Caco-2 (cell line): Measurements from ENCODE around the gene COL4A2. TPM values are rescaled to one million over a fixed set of nuclear protein-coding genes. Genes with fewer than 3 reads are reported as not detected.

Source experiments
- BruUV-seq: library from RNA; stranded (reverse); fragments of 400-500 nt; replicated peaks from 2 replicates; lab custom pipeline; 2021; lab: Mats Ljungman, UMichigan
- CTCF ChIA-PET: fragments of 300-600 bp; sonication (Branson Sonifier 250); formaldehyde crosslinking; loops from one replicate; lab custom pipeline; 2022; ENCODE audit warnings: antibody characterized with exemption; lab: Charles Lee
- POLR2A ChIA-PET: fragments of 300-600 bp; sonication (Branson Sonifier 250); formaldehyde crosslinking; loops from one replicate; lab custom pipeline; 2022; ENCODE audit warnings: antibody characterized with exemption; lab: Charles Lee
- DNase-seq, 2 experiments: peaks; one replicate each; pipeline versions ENCODE4 v3.0.0 to v3.0.0-alpha.2; 2020 to 2022
- H3K27me3 ChIP-seq: replicated peaks from 2 replicates; pipeline ENCODE4 v1.6.0; 2011; ENCODE audit warnings: low read length; ENCODE audit not compliant: control insufficient read depth, insufficient read depth
- H3K36me3 ChIP-seq: 2 replicates; pipeline ENCODE4 v1.5.1; 2011; ENCODE audit warnings: low read length; ENCODE audit not compliant: control insufficient read depth, insufficient read depth
- H3K4me1 ChIP-seq: fragments of 250-450 bp; sonication (Bioruptor Pico); 2 replicates; pipeline ENCODE4 v1.5.1; 2020; ENCODE audit warnings: mild to moderate bottlenecking
- H3K4me3 ChIP-seq: 2 replicates; pipeline ENCODE4 v1.5.1; 2011; ENCODE audit warnings: low read depth, mild to moderate bottlenecking, control low read depth, low read length
- H3K9me3 ChIP-seq: fragments of 250-450 bp; sonication (Bioruptor Pico); 2 replicates; pipeline ENCODE4 v1.5.1; 2020; ENCODE audit warnings: mild to moderate bottlenecking, moderate library complexity
- H3K27ac Mint-ChIP-seq: one replicate; pipeline ENCODE4 v1.8.0; 2022; ENCODE audit warnings: mixed read lengths; ENCODE audit not compliant: unreplicated experiment
- H3K27me3 Mint-ChIP-seq: one replicate; pipeline ENCODE4 v1.8.0; 2022; ENCODE audit warnings: mixed read lengths; ENCODE audit not compliant: insufficient read depth, unreplicated experiment
- H3K36me3 Mint-ChIP-seq: one replicate; pipeline ENCODE4 v1.8.0; 2022; ENCODE audit warnings: mild to moderate bottlenecking, mixed read lengths; ENCODE audit not compliant: insufficient read depth, unreplicated experiment
- H3K4me1 Mint-ChIP-seq: one replicate; pipeline ENCODE4 v1.8.0; 2022; ENCODE audit warnings: low read depth, mixed read lengths; ENCODE audit not compliant: unreplicated experiment
- H3K4me3 Mint-ChIP-seq: one replicate; pipeline ENCODE4 v1.8.0; 2022; ENCODE audit warnings: mild to moderate bottlenecking, moderate library complexity, mixed read lengths; ENCODE audit not compliant: unreplicated experiment
- H3K9me3 Mint-ChIP-seq: one replicate; pipeline ENCODE4 v1.8.0; 2022; ENCODE audit warnings: mixed read lengths; ENCODE audit not compliant: unreplicated experiment
- CTCF ChIP-seq, 2 experiments: fragments of 200-600 bp in 1 of 2; IDR thresholded peaks; 1 replicate in 1 of 2; 2 replicates in 1 of 2; pipeline versions ENCODE4 v1.5.1 to v1.8.0; 2011 to 2022; ENCODE audit warnings: antibody characterized with exemption in 1 of 2, control low read depth in 1 of 2, inconsistent platforms in 1 of 2, low read depth in 1 of 2, low read length in 1 of 2, mild to moderate bottlenecking in 1 of 2, moderate library complexity in 1 of 2; ENCODE audit not compliant: insufficient read depth in 1 of 2, severe bottlenecking in 1 of 2, unreplicated experiment in 1 of 2
- intact Hi-C: fragments of 100-400 bp; cut with micrococcal nuclease; formaldehyde crosslinking; loops from one replicate; pipeline ENCODE4 v1.10.0; 2022; ENCODE audit not compliant: unreplicated experiment
- total RNA-seq: library from RNA; stranded (reverse); gene quantifications from 2 replicates; pipeline ENCODE4 v1.2.3, GENCODE V29; 2022

The COL4A2 gene
- total RNA-seq, 1 experiment from 2014 or later = 19.2 TPM

GRCh38 chr13:110436276-110436675 lies 129.2 kb downstream of the COL4A2 start:
- POLR2A ChIA-PET = no interaction called here

DNA sequence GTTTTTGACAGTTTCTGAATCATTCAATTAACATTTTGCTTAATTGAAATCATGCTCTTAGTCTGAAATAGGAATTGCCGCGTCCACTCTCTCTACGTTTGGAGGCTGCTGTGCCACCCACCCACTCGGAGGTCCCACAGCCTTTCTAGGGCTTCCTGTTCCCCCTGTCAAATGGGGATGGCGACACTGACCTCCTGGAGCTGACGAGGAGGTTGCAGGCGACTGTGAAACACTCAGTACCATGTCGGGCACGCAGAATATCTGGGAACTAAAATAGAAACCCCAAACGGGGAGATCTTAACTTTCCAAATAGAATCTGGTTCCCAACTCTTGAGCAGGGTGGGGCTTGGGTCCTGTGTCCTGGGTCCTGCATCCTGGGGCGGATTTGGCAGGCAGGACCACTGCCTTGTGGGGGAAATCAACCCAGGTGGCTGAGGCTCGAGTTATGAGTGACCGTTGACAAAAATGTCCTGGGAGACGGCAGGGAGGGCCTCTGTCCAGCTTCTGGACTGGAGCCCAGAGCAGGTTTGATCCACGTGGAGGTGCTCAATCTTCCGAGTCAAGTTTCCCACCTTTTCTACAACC lies 129.8 kb downstream of the COL4A2 start:
- no peaks in the 10 kb centered on the region for H3K27me3 ChIP-seq
- H3K4me1 ChIP-seq = peaks cover 10% of the 10 kb centered on the region
- intact Hi-C loops = no loop called here
- Mint-ChIP-seq H3K4me3 (no peak overlapping the region), H3K36me3 (no peaks in the 10 kb centered on the region), H3K27me3 (no peaks in the 10 kb centered on the region), H3K4me1 (no peaks in the 10 kb centered on the region), H3K27ac (no peak overlapping the region), H3K9me3 (no peaks in the 10 kb centered on the region)
- no peak for TF ChIP-seq CTCF (IDR thresholded peaks at IDR 0.05; ENCODE audit: insufficient read depth in 1 of 2, low read depth in 1 of 2, low read length in 1 of 2, severe bottlenecking in 1 of 2, unreplicated experiment in 1 of 2)
- no peak overlapping the region for H3K4me3 ChIP-seq
- BruUV-seq = no TSS peak
- ChIA-PET POLR2A (no interaction called here), CTCF (no interaction called here)
- no peaks in the 10 kb centered on the region for H3K36me3 ChIP-seq
- no peaks in the 10 kb centered on the region for H3K9me3 ChIP-seq
- DNase-seq = no peak

More at GRCh38 chr13:110436276-110436675, 129.2 kb downstream of the COL4A2 start:
- TF ChIP-seq CTCF (IDR thresholded peaks at IDR 0.05; ENCODE audit: insufficient read depth in 1 of 2, low read depth in 1 of 2, low read length in 1 of 2, severe bottlenecking in 1 of 2, unreplicated experiment in 1 of 2) = no peak
- BruUV-seq = no TSS peak
- Histone ChIP-seq H3K27me3 (no peaks in the 10 kb centered on the region), H3K4me1 (peaks cover 3% of the 10 kb centered on the region), H3K9me3 (no peaks in the 10 kb centered on the region), H3K4me3 (no peak overlapping the region), H3K36me3 (no peaks in the 10 kb centered on the region)
- Mint-ChIP-seq H3K4me3 (no peak overlapping the region), H3K27ac (no peak overlapping the region), H3K27me3 (no peaks in the 10 kb centered on the region), H3K36me3 (no peaks in the 10 kb centered on the region), H3K4me1 (no peaks in the 10 kb centered on the region), H3K9me3 (no peaks in the 10 kb centered on the region)
- no peak for DNase-seq
- CTCF ChIA-PET = no interaction called here
- intact Hi-C loops = no loop called here

- no peak for TF ChIP-seq CTCF (IDR thresholded peaks at IDR 0.05; ENCODE audit: insufficient read depth in 1 of 2, low read depth in 1 of 2, low read length in 1 of 2, severe bottlenecking in 1 of 2, unreplicated experiment in 1 of 2)
- ChIA-PET POLR2A (no interaction called here), CTCF (no interaction called here)
- no TSS peak for BruUV-seq
- peaks cover 23% of the 10 kb centered on the region for H3K4me1 ChIP-seq
- H3K4me1 Mint-ChIP-seq = no peaks in the 10 kb centered on the region
- DNase-seq = no peak
- H3K36me3 ChIP-seq = no peaks in the 10 kb centered on the region
- no peaks in the 10 kb centered on the region for H3K9me3 ChIP-seq
- H3K27ac Mint-ChIP-seq = no peak overlapping the region
- no peaks in the 10 kb centered on the region for H3K27me3 ChIP-seq
- intact Hi-C loops = no loop called here
- H3K36me3 Mint-ChIP-seq = no peaks in the 10 kb centered on the region
- no peak overlapping the region for H3K4me3 ChIP-seq
- no peaks in the 10 kb centered on the region for H3K27me3 Mint-ChIP-seq
- H3K9me3 Mint-ChIP-seq = no peaks in the 10 kb centered on the region
- H3K4me3 Mint-ChIP-seq = no peak overlapping the region
These were observed 131.1 kb downstream of the COL4A2 start for GRCh38 chr13:110438211-110438610.
